SKM-1 (cell line): ENCODE results near the gene COL15A1.

Experiments used
- DNase-seq: peaks from one replicate; lab custom pipeline; 2025; ENCODE audit not compliant: unreplicated experiment; lab: John Stamatoyannopoulos, UW

Gene COL15A1

DNA sequence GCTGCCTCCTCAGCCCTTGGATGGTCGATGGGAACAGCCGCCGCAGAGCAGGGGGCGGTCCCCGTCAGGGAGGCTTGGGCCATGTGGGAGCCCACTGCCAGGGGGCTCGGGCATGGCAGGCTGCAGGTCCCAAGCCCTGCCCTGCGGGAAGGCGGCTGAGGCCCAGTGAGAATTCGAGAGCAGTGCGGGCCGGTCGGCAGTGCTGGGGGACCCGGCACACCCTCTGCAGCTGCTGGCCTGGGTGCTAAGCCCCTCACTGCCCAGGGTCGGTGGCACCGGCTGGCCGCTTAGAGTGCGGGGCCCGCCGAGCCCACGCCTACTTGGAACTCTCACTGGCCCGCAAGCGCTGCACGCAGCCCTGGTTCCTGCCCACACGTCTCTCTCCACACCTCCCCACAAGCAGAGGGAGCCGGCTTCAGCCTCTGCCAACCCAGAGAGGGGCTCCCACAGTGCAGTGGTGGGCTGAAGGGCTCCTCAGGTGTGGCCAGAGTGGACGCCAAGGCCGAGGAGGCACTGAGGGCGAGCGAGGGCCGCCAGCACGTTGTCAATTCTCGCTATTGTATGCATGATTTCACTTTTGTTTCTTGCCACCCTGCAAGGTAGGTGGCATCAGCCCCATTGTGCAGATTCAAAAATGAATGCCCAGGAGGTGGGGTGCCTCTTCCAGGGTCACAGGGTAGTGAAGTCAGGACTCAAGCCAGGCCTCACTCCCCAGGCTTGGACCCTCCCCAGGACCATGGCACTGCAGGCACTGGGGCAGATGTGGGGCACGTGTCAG, 48.6 kb downstream of the COL15A1 start:
- no peak for DNase-seq

DNA sequence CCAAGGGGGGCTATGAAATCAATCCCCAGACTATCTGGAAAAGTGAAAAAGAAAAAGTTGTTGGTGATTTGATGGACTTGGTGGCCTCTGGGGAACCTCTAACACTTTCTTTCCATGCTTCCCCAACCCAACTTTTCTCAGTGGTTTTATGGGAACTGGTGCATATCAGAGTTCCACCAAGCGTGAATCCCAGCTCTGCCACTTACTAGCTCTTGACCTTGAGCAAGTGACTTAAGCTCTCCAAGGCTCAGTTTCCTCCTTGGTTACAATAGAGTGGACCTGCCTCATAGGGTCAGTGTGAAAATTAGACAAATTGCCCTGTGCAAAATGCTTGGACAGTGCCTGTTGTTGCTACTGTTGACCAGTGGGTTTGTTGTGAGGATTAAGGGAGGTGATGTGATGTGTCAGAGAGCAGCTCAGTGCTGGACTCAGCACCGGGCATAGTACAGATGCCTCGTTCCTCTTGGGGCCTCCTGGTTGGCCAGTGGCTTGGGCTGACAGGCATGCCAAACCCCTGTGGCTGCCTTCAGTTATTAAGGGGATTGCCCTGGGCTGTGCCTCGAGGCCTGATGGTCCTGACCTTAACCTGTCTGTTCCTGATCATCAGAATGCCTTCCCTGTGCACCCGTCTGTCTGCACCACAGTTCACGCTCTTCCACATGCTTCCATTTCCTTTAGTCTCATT, 49.3 kb downstream of the COL15A1 start:
- no peak for DNase-seq

- no peak for DNase-seq
These were observed 49.9 kb downstream of the COL15A1 start for GRCh38 chr9:98993570-98993945.

GRCh38 chr9:98994172-98995058, 50.7 kb downstream of the COL15A1 start:
- no peak for DNase-seq

DNA sequence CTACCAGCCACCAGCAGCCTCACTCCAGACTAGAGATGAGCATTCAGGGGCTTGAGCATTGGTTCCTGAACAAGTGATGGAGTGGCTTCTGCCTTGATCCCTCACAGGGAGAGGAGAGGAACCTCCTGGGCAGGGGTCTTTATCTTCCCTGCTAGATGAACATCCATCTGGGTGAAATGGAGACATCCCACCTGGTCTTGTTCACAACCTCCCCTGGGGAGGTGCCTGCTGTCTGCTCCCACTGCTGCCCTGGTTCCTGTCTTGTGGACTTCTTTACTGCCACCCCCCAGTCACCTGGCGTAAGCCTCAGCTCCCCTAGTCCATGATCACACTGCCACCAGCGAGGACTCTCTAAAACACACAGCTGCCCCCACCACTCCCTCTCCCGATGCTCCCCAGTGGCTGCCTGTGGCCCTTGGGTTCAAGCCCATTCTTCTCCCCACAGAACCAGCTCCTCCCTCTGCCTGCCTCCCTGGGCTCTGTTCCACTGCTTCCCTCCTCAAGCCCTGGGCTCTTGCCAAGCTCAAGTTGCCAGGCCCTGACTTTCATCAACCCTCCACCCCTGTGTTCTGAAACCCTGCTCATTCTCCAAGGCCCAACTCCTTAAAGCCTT, 51.5 kb downstream of the COL15A1 start:
- DNase-seq, result no peak

DNA sequence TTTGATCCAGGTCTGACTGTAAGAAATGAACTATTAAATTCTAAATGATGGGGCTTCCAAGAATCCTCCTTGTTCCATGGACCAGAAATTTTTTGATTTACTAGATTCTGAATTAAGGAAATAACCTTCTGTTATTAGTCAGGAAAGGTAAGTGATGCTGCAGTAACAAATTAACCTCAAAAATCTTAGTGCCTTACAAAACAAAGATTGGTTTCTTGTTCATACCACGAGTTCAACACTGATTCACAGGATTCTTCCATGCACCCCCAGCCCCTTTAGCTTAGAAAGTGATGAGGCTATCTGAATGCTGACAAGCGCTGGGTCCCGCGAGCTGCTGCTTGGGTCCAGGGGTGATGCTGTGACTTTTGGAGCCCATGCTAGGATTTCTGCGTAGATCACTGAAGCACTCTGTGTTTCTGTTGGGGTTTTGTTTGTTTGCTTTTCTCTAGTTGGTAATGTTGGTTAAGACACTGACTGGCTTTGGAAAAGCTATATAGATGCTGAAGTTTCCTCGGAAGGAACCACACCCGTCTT, 52.3 kb downstream of the COL15A1 start:
- no peak for DNase-seq

DNA sequence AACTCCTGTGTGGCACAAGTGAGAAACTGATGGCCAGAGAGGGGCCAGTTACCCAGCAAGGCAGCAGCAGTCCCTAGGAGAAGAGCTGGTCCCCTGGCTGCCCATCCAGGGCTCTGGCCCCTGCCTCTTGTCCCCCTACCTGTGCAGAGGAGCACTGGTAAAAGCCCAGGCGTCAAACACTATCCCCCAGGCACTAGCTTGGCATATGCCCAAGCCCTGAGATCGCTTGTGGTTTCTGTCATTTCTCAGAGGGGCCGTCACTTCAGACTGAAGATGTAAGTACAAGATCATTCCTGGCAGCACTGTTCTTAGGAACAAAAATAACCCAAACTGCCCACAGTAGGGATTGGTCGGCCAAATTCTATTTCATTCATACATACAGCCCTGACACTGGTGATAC, 53.9 kb downstream of the COL15A1 start:
- no peak for DNase-seq

DNA sequence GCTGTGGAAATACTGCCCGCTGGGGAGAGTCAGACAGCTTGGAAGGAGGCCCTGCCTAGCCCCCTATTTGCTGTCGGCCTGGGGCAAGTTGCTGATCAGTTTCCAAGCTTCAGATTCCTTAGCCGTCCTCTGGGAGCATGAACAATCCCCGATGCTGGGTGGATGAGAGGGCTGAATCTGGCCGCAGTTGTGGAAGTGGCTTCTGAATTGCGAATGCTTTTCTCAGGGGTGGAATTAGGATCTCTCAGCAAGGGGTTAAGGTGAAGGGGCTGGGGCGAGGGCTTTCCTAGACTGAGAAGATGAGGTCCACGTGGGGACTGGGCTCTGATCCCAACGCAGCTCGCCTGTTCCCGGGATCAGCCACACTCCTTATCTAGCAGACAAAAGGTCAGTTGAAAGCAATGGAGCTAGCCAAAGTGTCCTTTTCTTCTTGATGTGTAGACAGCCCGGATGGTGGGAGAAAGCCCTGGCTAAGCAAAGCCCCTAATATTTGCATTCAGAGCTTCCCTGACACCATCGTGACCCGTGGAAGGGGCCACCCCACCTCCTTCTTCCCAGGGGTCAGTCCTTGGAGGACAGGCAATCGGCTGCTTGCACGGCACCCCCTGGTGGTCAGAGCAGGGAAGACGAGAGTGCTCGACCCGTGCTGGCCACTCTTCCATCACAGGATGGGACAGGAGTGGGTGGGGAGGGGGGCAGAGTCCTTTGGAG, 54.9 kb downstream of the COL15A1 start:
- DNase-seq, result no peak

GRCh38 chr9:98999152-98999525, 55.4 kb downstream of the COL15A1 start:
- DNase-seq, result no peak

DNA sequence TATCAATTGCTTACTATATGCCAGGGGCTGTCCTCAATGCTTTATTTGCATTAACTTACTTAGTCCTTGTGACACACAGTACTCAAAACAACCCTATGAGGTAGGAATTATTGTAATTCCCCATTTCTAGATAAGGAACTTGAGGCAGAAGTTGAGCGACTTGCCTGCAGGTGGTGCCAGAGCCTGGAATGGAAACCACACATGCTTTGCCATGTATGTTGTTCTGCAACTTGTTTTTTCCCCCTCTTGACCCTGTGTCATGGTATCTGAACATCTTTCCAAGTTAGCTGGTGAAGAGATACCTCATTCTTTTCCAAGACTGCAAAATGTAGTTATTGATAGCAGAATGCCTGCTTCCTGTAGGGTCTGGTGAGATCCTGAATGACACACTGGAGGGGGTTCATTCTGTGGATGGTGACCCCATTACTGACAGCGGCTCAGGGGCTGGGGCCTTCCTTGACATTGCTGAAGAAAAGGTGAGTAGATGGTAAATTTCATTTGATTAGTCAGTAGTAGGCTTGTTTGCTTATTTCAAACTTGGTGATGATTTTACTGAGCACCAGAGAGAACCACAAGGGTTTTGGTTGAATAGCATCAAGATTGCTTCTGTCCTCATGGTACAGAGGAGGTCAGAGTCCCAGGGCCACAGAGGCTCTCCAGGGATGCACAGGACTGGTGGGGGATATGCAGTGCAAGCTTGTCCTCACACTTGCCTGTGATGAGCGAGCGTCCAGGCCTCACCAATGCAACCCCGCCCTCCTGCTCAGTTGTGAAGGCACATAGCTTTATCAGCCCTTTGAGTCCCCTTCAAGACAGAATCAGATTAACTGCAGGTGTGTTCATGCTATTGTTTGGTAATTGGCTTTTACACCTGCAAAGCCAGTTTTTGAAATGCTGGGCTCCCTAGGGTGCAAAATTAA, 57.0 kb downstream of the COL15A1 start:
- no peak for DNase-seq

DNA sequence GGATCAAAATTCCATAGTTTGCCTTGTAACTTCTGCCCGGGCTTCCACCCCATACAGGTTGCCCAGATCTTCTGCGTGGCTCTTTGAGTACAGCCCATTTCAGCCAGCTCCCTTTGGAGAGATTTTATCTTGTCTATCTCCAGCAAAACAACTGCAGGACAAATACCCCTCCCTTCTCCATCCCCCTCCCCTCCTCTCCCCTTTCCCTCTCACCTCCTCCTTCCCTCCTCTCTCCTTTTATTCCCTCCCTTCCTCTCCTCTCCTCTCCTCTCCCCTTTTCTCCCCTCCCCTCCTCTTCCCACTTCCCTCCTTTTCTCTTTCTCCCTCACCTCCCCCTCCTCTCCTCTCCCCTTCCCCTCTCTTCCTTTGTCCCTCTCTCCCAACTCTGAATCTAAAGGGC, 58.2 kb downstream of the COL15A1 start:
- DNase-seq, result no peak

- no peak for DNase-seq
These were observed 59.0 kb downstream of the COL15A1 start for GRCh38 chr9:99002706-99003105.

DNA sequence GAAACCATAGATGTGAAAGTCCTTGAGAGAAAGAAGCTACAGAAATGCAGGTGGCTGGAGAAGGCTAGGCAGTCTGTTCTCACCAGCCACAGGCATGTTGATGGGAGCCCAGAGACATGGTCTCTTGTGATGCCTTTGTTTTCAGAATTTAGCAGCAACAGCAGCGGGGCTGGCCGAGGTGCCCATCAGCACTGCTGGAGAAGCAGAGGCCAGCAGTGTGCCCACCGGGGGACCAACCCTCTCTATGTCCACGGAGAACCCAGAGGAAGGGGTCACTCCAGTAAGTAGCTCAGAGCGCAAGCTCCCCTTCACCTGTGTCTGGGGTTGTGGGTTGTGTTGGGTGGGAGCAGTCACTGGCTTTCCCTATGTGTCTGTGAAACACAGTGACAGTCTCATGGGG, 59.6 kb downstream of the COL15A1 start:
- no peak for DNase-seq

DNA sequence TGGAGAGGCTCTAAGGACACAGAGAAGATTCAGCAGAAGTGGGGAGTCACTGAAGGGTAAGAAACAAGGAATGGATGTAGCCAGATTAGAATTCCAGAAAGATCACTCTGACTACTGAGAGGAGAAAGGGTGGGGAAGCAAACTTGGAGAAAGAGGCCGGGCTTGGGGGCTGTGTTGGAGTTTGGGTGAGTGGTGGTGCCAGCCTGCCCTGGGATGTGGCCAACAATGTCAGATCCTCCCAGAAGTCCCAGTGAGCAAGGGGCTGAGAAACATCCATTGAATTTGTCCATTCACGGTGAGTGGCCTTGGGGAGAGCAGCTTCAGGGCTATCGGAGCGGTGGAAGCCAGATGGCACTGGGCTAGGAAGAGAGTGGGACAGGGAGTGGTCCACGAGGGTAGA, 60.4 kb downstream of the COL15A1 start:
- DNase-seq, result no peak

- DNase-seq, result no peak
These were observed 61.2 kb downstream of the COL15A1 start for GRCh38 chr9:99004717-99005460.

DNA sequence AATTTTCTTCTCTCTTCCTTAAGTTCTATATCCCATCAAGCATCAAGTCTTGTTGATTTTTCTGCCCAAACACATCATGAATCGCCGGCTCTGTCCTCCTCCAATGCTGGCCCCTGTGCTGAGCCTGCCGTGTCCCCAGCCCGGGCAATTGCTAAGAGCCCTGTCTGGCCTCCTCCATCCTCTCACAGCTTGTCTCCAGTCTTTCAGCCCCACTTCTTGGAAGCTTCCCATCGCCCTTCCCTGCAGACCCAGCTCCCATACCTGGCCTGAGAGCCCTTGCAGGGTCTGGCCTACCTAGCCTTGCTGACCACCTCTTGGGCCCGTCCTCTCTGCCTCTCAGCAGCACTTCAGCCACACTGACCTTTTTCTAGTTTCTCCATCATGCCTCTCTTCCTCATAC, 61.9 kb downstream of the COL15A1 start:
- DNase-seq, result no peak

DNA sequence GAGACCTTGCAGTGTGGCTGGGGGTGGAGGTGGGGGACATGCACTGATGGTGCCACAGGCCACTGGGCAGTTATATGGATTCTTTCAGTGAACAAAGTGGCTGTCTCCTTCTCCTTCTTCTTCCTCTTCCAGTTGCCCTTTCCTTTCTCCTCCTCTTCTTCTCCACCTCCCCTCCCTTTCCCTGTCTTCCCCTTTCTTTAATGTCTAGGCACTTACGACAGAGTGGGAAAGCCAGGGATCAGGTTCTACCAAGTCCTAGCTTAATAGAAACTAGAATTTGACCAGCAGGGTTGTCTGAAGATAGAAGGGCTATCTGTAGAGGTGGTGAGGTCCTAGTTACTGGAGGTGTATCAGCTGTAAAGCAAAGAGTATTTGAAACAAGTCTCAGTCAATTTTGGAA, 62.8 kb downstream of the COL15A1 start:
- DNase-seq, result no peak

- no peak for DNase-seq
These were observed 63.3 kb downstream of the COL15A1 start for GRCh38 chr9:99006979-99007378.

DNA sequence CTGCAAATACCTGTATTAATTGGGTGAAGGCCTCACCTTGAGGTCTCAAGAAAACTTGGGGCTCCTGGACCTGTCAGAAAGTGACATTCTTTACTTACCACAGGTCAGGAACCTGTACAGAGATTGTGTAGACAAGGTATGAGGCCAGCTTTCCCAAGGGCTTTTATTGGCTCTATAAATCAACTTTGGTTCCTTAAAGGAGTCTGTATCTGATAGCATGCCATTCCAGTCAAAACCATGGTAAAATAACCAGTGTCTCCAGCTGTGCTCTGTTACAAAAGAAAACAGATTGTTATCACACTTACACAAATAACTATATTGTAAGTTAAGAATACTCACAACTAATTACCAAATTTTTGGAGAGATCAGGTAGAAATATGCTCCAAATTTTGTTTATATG, 64.5 kb downstream of the COL15A1 start:
- DNase-seq, result no peak
